ENCODE results near the gene HSF5. TPM values are rescaled to one million over a fixed set of nuclear protein-coding genes. Genes with fewer than 3 reads are reported as not detected.
"Not testable (repeated sequence)": the region's sequence is repeated elsewhere in the genome, so short reads cannot be mapped to it uniquely, and the experiment has no call there.

The HSF5 gene
- total RNA-seq, 2 experiments from 2014 or later, result 3.6 to 4.1 TPM

- no peak overlapping the region for H3K27ac Mint-ChIP-seq
- H3K4me1 Mint-ChIP-seq (ENCODE audit: low read depth), result peaks cover 4% of the 10 kb centered on the region
Measured at GRCh38 chr17:58402679-58403078, 85.5 kb downstream of the HSF5 start.

GRCh38 chr17:58402047-58402446 is 86.2 kb downstream of the HSF5 start:
- Mint-ChIP-seq H3K27ac (no peak overlapping the region), H3K27me3 (ENCODE audit: low read depth) (no peaks in the 10 kb centered on the region), H3K4me3 (no peak overlapping the region), H3K9me3 (no peaks in the 10 kb centered on the region), H3K4me1 (ENCODE audit: low read depth) (peaks cover 4% of the 10 kb centered on the region), H3K36me3 (ENCODE audit: low read depth) (no peaks in the 10 kb centered on the region)
- no peak for DNase-seq
- intact Hi-C loops (cut with micrococcal nuclease), result no loop called here
- CTCF ChIA-PET, result interaction anchor here (0.9 kb wide), 1 partner anchor 15 kb away, joined by 3 read pairs; the partner anchor contains the start of gene RNF43

More at GRCh38 chr17:58402679-58403078, 85.5 kb downstream of the HSF5 start:
- CTCF ChIA-PET, result no interaction called here
- Mint-ChIP-seq H3K36me3 (ENCODE audit: low read depth) (no peaks in the 10 kb centered on the region), H3K9me3 (no peaks in the 10 kb centered on the region), H3K4me3 (no peak overlapping the region), H3K27me3 (ENCODE audit: low read depth) (no peaks in the 10 kb centered on the region)
- intact Hi-C loops (cut with micrococcal nuclease), result no loop called here
- no peak for DNase-seq

GRCh38 chr17:58401287-58401686 is 86.9 kb downstream of the HSF5 start:
- DNase-seq, result no peak
- CTCF ChIA-PET, result no interaction called here
- Mint-ChIP-seq H3K4me3 (no peak overlapping the region), H3K4me1 (ENCODE audit: low read depth) (peaks cover 4% of the 10 kb centered on the region), H3K36me3 (ENCODE audit: low read depth) (no peaks in the 10 kb centered on the region), H3K9me3 (no peaks in the 10 kb centered on the region), H3K27ac (no peak overlapping the region), H3K27me3 (ENCODE audit: low read depth) (no peaks in the 10 kb centered on the region)
- intact Hi-C loops (cut with micrococcal nuclease), result no loop called here

- CTCF ChIA-PET, result interaction anchor here (1.1 to 1.6 kb wide), 2 partner anchors 17 to 201 kb away, joined by 3 to 5 read pairs; partner anchors contain the start of gene RNF43
Measured at GRCh38 chr17:58400826-58401225, 87.4 kb downstream of the HSF5 start.

DNA sequence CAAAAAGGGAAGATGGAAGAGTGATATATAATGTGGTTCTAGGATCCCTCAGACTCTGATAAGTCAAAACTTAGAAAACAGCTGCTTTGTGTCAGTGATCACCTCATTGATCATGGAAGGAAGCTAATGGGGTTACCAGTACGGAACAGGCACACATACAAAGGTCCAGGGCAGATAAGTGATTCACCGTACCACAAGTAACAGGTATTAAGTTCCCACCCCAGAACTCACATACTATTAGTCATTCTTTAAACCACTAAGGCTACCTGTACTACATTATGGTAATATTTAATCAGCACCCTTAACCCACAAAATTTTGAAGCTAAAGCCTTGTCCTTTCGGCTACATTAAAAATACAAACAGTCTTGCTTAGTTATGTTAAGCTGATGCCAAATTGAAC is 88.2 kb downstream of the HSF5 start:
- Mint-ChIP-seq H3K4me3 (no peak overlapping the region), H3K4me1 (ENCODE audit: low read depth) (peaks cover 4% of the 10 kb centered on the region), H3K27me3 (ENCODE audit: low read depth) (no peaks in the 10 kb centered on the region), H3K36me3 (ENCODE audit: low read depth) (no peaks in the 10 kb centered on the region), H3K9me3 (no peaks in the 10 kb centered on the region), H3K27ac (no peak overlapping the region)
- intact Hi-C loops (cut with micrococcal nuclease), result no loop called here
- DNase-seq, result no peak
- CTCF ChIA-PET, result interaction anchor here (1.1 to 1.6 kb wide), 2 partner anchors 18 to 200 kb away, joined by 3 to 5 read pairs; partner anchors contain the start of gene RNF43

More at GRCh38 chr17:58400826-58401225, 87.4 kb downstream of the HSF5 start:
- peaks cover 4% of the 10 kb centered on the region for H3K4me1 Mint-ChIP-seq (ENCODE audit: low read depth)
- DNase-seq, result no peak
- no peaks in the 10 kb centered on the region for H3K27me3 Mint-ChIP-seq (ENCODE audit: low read depth)
- intact Hi-C loops (cut with micrococcal nuclease), result no loop called here
- no peak overlapping the region for H3K4me3 Mint-ChIP-seq
- H3K36me3 Mint-ChIP-seq (ENCODE audit: low read depth), result no peaks in the 10 kb centered on the region
- no peaks in the 10 kb centered on the region for H3K9me3 Mint-ChIP-seq
- no peak overlapping the region for H3K27ac Mint-ChIP-seq

- DNase-seq, result no peak
- CTCF ChIA-PET, result no interaction called here
- intact Hi-C loops (cut with micrococcal nuclease), result no loop called here
- peaks cover 4% of the 10 kb centered on the region for H3K4me1 Mint-ChIP-seq (ENCODE audit: low read depth)
- H3K36me3 Mint-ChIP-seq (ENCODE audit: low read depth), result no peaks in the 10 kb centered on the region
- H3K9me3 Mint-ChIP-seq, result no peaks in the 10 kb centered on the region
- H3K4me3 Mint-ChIP-seq, result no peak overlapping the region
- H3K27ac Mint-ChIP-seq, result no peak overlapping the region
- no peaks in the 10 kb centered on the region for H3K27me3 Mint-ChIP-seq (ENCODE audit: low read depth)
Measured at GRCh38 chr17:58398574-58399266, 89.5 kb downstream of the HSF5 start.

GRCh38 chr17:58397421-58397820 is 90.8 kb downstream of the HSF5 start:
- H3K36me3 Mint-ChIP-seq (ENCODE audit: low read depth); H3K4me1 Mint-ChIP-seq (ENCODE audit: low read depth); intact Hi-C loops (cut with micrococcal nuclease); H3K27ac Mint-ChIP-seq; DNase-seq; H3K4me3 Mint-ChIP-seq; H3K27me3 Mint-ChIP-seq (ENCODE audit: low read depth); H3K9me3 Mint-ChIP-seq: not testable (repeated sequence)
- CTCF ChIA-PET, result interaction anchor here (0.6 to 1.6 kb wide), 4 partner anchors 21 to 498 kb away, joined by 3 to 5 read pairs (median 3); no protein-coding TSS in a partner anchor

GRCh38 chr17:58396173-58396572 is 92.0 kb downstream of the HSF5 start:
- Mint-ChIP-seq H3K36me3 (ENCODE audit: low read depth) (no peaks in the 10 kb centered on the region), H3K4me1 (ENCODE audit: low read depth) (no peaks in the 10 kb centered on the region), H3K27me3 (ENCODE audit: low read depth) (no peaks in the 10 kb centered on the region), H3K27ac (no peak overlapping the region), H3K9me3 (no peaks in the 10 kb centered on the region), H3K4me3 (no peak overlapping the region)
- intact Hi-C loops (cut with micrococcal nuclease), result no loop called here
- DNase-seq, result no peak
- CTCF ChIA-PET, result interaction anchor here (0.6 to 1.6 kb wide), 2 partner anchors 22 to 400 kb away, joined by 3 to 5 read pairs; no protein-coding TSS in a partner anchor

GRCh38 chr17:58394534-58395223 is 93.5 kb downstream of the HSF5 start:
- CTCF ChIA-PET, result interaction anchor here (0.7 kb wide), 2 partner anchors 112 to 256 kb away, joined by 3 read pairs; no protein-coding TSS in a partner anchor
- DNase-seq, result no peak
- intact Hi-C loops (cut with micrococcal nuclease), result no loop called here
- no peaks in the 10 kb centered on the region for H3K9me3 Mint-ChIP-seq
- no peak overlapping the region for H3K4me3 Mint-ChIP-seq
- H3K27me3 Mint-ChIP-seq (ENCODE audit: low read depth), result no peaks in the 10 kb centered on the region
- H3K4me1 Mint-ChIP-seq (ENCODE audit: low read depth), result no peaks in the 10 kb centered on the region
- H3K27ac Mint-ChIP-seq, result no peak overlapping the region
- no peaks in the 10 kb centered on the region for H3K36me3 Mint-ChIP-seq (ENCODE audit: low read depth)

- CTCF ChIA-PET, result interaction anchor here (0.5 kb wide), 1 partner anchor 89 kb away, joined by 3 read pairs; no protein-coding TSS in a partner anchor
- no peak for DNase-seq
- H3K4me3 Mint-ChIP-seq, result no peak overlapping the region
- no peaks in the 10 kb centered on the region for H3K4me1 Mint-ChIP-seq (ENCODE audit: low read depth)
- peaks cover under 1% of the 10 kb centered on the region for H3K36me3 Mint-ChIP-seq (ENCODE audit: low read depth)
- H3K27ac Mint-ChIP-seq, result no peak overlapping the region
- intact Hi-C loops (cut with micrococcal nuclease), result no loop called here
- H3K27me3 Mint-ChIP-seq (ENCODE audit: low read depth), result no peaks in the 10 kb centered on the region
- H3K9me3 Mint-ChIP-seq, result no peaks in the 10 kb centered on the region
Measured at GRCh38 chr17:58391302-58391984, 96.8 kb downstream of the HSF5 start.

- DNase-seq, result no peak
- Mint-ChIP-seq H3K4me1 (ENCODE audit: low read depth) (no peaks in the 10 kb centered on the region), H3K9me3 (no peaks in the 10 kb centered on the region), H3K36me3 (ENCODE audit: low read depth) (peaks cover 1% of the 10 kb centered on the region), H3K4me3 (no peak overlapping the region), H3K27ac (no peak overlapping the region), H3K27me3 (ENCODE audit: low read depth) (no peaks in the 10 kb centered on the region)
- CTCF ChIA-PET, result no interaction called here
- intact Hi-C loops (cut with micrococcal nuclease), result no loop called here
Measured at GRCh38 chr17:58390884-58391283, 97.3 kb downstream of the HSF5 start.
